Activated CD4-positive, alpha-beta T cell treated with anti-CD3 and anti-CD28 coated beads for 24 hours (primary cell): ENCODE results near the gene CCDC117.

Experiments
- DNase-seq, 2 donors: peaks; one replicate each; pipeline ENCODE4 v3.0.0-alpha.2; 2020; ENCODE audit warnings: low read depth in 2 of 2

Gene CCDC117

GRCh38 chr22:28769394-28770085 is 3.0 kb upstream of the CCDC117 start:
- no peak for DNase-seq

GRCh38 chr22:28771195-28771791 is 1.2 kb upstream of the CCDC117 start:
- DNase-seq: no peak

GRCh38 chr22:28773461-28773867 is 969 bp downstream of the CCDC117 start:
- no peak for DNase-seq

- DNase-seq: no peak
Measured at GRCh38 chr22:28774378-28774777, 1.9 kb downstream of the CCDC117 start.

- DNase-seq: no peak
Measured at GRCh38 chr22:28779833-28780232, 7.3 kb downstream of the CCDC117 start.

- no peak for DNase-seq
Measured at GRCh38 chr22:28780296-28780695, 7.8 kb downstream of the CCDC117 start.

GRCh38 chr22:28783786-28784671 is 11.5 kb downstream of the CCDC117 start:
- no peak for DNase-seq

GRCh38 chr22:28788601-28789000 is 16.1 kb downstream of the CCDC117 start:
- no peak for DNase-seq

- DNase-seq: no peak
Measured at GRCh38 chr22:28791124-28791523, 18.6 kb downstream of the CCDC117 start.

- no peak for DNase-seq
Measured at GRCh38 chr22:28791841-28792490, 19.5 kb downstream of the CCDC117 start.

- DNase-seq: no peak
Measured at GRCh38 chr22:28792491-28793383, 20.2 kb downstream of the CCDC117 start.

- no peak for DNase-seq
Measured at GRCh38 chr22:28793976-28794584, 21.6 kb downstream of the CCDC117 start.

GRCh38 chr22:28795071-28795693 is 22.7 kb downstream of the CCDC117 start:
- DNase-seq: no peak

GRCh38 chr22:28795932-28796856 is 23.7 kb downstream of the CCDC117 start:
- no peak for DNase-seq

GRCh38 chr22:28798810-28799605 is 26.5 kb downstream of the CCDC117 start:
- DNase-seq: no peak

GRCh38 chr22:28799606-28800307 is 27.3 kb downstream of the CCDC117 start:
- DNase-seq: no peak

GRCh38 chr22:28800308-28801041 is 28.0 kb downstream of the CCDC117 start, which contains the start of gene XBP1:
Gene XBP1 (minus strand): TSS chr22:28800569.
- DNase-seq: peak; percentile 74 to 76
